Colonic mucosa (tissue), 4 donors: ENCODE measurements around the gene MPRIP. TPM values are rescaled to one million over a fixed set of nuclear protein-coding genes. Genes with fewer than 3 reads are reported as not detected.

Experiments used
- DNase-seq: peaks from one replicate; pipeline ENCODE4 v3.0.0-alpha.2; 2020
- H3K27ac ChIP-seq: fragments of 200-600 bp; one replicate; pipeline ENCODE4 v1.8.0; 2021
- H3K27me3 ChIP-seq: fragments of 200-600 bp; one replicate; pipeline ENCODE4 v1.8.0; 2021
- H3K36me3 ChIP-seq: fragments of 200-600 bp; one replicate; pipeline ENCODE4 v1.8.0; 2021
- H3K4me1 ChIP-seq: fragments of 200-600 bp; one replicate; pipeline ENCODE4 v1.8.0; 2021; ENCODE audit warnings: mild to moderate bottlenecking
- H3K4me3 ChIP-seq: fragments of 200-600 bp; one replicate; pipeline ENCODE4 v1.8.0; 2021
- H3K9ac ChIP-seq, 2 donors: one replicate each; pipeline ENCODE4 v1.7.0; 2013; ENCODE audit warnings: control low read depth in 2 of 2, low read depth in 2 of 2, low read length in 2 of 2
- H3K9me3 ChIP-seq: fragments of 200-600 bp; one replicate; pipeline ENCODE4 v1.8.0; 2021
- intact Hi-C: fragments of 100-400 bp; cut with DNase I; formaldehyde crosslinking; loops from one replicate; pipeline ENCODE4 v1.14.1; 2022
- total RNA-seq, 2 donors: library from RNA; stranded (reverse); fragmentation: NEBNext Ultra II Directional in 1 of 2; extraction: Animal tissue kit (Norgen Biotek cat#: 25700) in 1 of 2; gene quantifications; one replicate each; pipeline ENCODE4 v1.2.1, GENCODE V29; 2021
- TF ChIP-seq, protein P1 (sequence below): fragments of 200-600 bp; IDR thresholded peaks from one replicate; pipeline ENCODE4 v1.8.0; 2022; ENCODE audit warnings: antibody characterized with exemption, mild to moderate bottlenecking
- donor health status: healthy.
- donor health status: DM: no; HTN: no; CAD: no.
- donor health status: DM: no; HTN: no; CAD: no.

MPRIP gene
- total RNA-seq, 2 donors from 2014 or later = 146 to 211 TPM

- Histone ChIP-seq H3K36me3 (no peaks in the 10 kb centered on the region), H3K27ac (no peak overlapping the region), H3K9ac (no peak overlapping the region), H3K9me3 (no peaks in the 10 kb centered on the region), H3K27me3 (no peaks in the 10 kb centered on the region), H3K4me1 (peaks cover 32% of the 10 kb centered on the region), H3K4me3 (no peak overlapping the region)
- TF ChIP-seq, protein P1, sequence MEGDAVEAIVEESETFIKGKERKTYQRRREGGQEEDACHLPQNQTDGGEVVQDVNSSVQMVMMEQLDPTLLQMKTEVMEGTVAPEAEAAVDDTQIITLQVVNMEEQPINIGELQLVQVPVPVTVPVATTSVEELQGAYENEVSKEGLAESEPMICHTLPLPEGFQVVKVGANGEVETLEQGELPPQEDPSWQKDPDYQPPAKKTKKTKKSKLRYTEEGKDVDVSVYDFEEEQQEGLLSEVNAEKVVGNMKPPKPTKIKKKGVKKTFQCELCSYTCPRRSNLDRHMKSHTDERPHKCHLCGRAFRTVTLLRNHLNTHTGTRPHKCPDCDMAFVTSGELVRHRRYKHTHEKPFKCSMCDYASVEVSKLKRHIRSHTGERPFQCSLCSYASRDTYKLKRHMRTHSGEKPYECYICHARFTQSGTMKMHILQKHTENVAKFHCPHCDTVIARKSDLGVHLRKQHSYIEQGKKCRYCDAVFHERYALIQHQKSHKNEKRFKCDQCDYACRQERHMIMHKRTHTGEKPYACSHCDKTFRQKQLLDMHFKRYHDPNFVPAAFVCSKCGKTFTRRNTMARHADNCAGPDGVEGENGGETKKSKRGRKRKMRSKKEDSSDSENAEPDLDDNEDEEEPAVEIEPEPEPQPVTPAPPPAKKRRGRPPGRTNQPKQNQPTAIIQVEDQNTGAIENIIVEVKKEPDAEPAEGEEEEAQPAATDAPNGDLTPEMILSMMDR = no peak
- no peak for DNase-seq
- intact Hi-C loops = no loop called here
Measured at GRCh38 chr17:17112628-17113200, 70.5 kb downstream of the MPRIP start.

DNA sequence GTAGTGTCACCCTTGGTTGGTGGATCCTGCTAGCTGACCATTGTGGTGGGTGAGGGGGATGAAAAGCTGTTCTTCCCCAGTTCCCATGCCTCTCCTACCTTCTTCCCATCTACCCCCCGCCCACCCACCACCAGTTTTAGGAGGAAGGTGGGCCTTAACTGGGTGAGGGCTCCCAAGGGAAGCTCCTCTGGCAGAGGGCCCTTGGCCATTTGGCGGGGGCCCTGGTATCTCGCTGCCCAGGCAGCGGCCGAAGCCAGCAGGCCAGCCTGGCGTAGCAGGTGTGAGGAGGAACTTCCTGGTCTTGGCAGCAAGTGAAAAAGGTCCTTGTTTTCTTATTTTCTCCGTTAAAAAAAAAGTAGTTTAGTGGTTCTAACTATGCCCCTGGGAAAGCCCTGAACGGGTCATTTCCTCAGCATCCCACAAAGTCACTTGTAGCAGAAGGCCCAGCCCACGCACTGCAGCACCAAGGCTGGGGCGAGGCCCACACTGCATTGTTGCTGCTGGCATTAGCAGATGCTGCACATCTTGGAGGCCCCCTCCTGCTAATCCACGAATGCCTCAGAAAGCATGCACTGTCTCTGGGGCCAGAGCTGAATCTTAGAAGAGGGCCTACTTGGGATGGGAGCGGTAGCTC lies 72.5 kb downstream of the MPRIP start:
- Histone ChIP-seq H3K4me1 (peaks cover 32% of the 10 kb centered on the region), H3K27ac (no peak overlapping the region), H3K4me3 (no peak overlapping the region), H3K9ac (no peak overlapping the region), H3K9me3 (no peaks in the 10 kb centered on the region), H3K36me3 (no peaks in the 10 kb centered on the region), H3K27me3 (no peaks in the 10 kb centered on the region)
- intact Hi-C loops = no loop called here
- DNase-seq = no peak
- TF ChIP-seq, protein P1 = no peak

- TF ChIP-seq, protein P1 = no peak
- intact Hi-C loops = no loop called here
- no peaks in the 10 kb centered on the region for H3K36me3 ChIP-seq
- no peak overlapping the region for H3K4me3 ChIP-seq
- H3K4me1 ChIP-seq = peaks cover 31% of the 10 kb centered on the region
- DNase-seq = no peak
- no peak overlapping the region for H3K9ac ChIP-seq
- no peaks in the 10 kb centered on the region for H3K9me3 ChIP-seq
- H3K27ac ChIP-seq = no peak overlapping the region
- H3K27me3 ChIP-seq = no peaks in the 10 kb centered on the region
Measured at GRCh38 chr17:17115620-17116019, 73.4 kb downstream of the MPRIP start.

DNA sequence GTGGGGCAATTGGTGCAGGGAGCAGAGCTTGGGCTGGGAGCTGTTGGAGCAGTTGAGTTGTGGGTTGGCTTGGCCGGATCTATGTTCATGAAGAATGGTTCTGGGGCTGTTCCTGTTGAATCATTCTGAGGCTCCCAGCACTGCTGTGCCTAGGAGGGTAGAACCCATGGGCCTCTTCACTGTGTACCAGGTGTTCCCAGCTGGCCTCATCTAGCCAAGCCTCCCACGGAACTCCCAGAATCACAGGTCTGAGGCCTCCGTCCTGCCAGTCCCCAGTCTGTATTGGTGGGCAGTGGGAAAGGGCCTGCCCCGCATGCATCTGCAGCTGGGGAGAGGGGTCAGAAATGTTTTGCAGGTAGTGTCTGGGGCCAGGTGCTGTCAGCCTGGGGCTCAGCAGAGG lies 74.1 kb downstream of the MPRIP start:
- Histone ChIP-seq H3K9me3 (no peaks in the 10 kb centered on the region), H3K36me3 (no peaks in the 10 kb centered on the region), H3K27me3 (no peaks in the 10 kb centered on the region), H3K27ac (no peak overlapping the region), H3K4me1 (peaks cover 37% of the 10 kb centered on the region), H3K4me3 (no peak overlapping the region), H3K9ac (no peak overlapping the region)
- DNase-seq = no peak
- intact Hi-C loops = no loop called here
- TF ChIP-seq, protein P1 = no peak

DNA sequence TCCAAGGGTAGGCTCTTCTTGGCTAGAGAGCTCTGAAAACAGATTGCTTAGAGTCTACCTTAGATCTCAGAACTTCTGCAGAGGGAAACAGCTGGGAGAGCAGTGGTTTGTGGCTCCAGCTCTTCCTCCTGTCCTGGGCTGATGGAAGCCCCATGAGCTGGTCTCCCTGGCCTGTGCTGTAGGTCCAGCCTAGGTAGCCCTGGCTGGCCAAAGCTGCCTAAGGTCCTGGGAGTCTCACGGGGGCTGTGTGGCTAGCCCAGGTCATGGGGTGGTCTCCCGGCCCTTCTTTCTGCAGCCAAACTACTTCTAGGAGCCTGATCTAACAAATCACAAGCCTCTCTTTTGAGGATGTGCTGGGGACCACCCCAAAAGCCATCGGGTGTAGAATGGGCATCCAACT lies 75.7 kb downstream of the MPRIP start:
- Histone ChIP-seq H3K4me1 (peaks cover 39% of the 10 kb centered on the region), H3K9me3 (no peaks in the 10 kb centered on the region), H3K9ac (peak overlapping the region in 1 of 2 donors; percentile 18), H3K36me3 (no peaks in the 10 kb centered on the region), H3K27ac (peak overlapping the region; percentile 78), H3K4me3 (no peak overlapping the region), H3K27me3 (no peaks in the 10 kb centered on the region)
- intact Hi-C loops = no loop called here
- DNase-seq = no peak
- TF ChIP-seq, protein P1 = no peak
